ENCODE data around the gene ENTPD2.

ENTPD2 gene

DNA sequence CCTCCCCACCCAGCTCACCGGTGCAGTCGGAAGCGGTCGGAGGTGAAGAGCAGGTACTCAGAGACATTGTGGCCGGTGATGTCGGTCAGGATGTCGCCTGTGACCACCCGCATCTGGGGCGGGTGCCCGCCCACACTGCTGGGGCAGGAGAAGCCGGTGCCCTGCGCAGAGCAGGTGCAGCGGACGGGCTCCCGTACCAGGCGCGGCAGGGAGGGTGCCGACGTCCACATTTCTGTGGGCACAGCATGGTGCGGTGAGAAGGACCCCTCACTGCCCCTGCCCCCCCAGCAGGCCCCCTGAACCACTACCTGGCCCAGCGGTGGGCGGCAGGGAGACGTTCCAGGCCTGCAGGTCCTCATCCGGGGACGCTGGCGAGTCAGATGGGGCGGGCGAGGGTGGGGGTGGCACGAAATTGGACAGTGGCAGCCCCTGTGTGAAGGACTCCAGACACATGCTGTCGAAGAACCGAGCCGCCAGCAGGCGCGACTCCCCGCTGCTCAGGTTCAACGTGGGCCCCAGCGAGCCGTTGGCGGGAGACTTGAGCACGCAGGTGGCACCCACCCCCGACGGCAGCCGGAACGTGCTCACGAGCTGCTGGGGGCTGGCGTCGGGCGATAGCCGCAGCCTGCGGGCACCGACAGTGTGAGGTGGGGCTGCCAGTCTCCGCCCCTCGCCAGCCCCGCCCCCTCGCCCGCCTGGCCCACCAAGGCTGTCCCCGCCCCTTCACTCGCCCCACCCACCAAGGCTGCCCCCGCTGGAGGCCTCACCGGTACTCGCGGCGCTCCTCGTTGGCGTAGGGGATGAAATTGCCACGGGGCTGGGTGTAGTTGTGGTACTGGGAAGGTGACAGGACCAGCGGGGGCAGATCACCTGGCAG is 40.9 kb downstream of the ENTPD2 start:
- POLR2A ChIA-PET: no interaction called here
- H3K36me3 ChIP-seq (ENCODE audit: control insufficient read depth in 2 of 2, insufficient read depth in 1 of 2, low read length in 2 of 2): peaks cover 0 to 57% of the 10 kb centered on the region in 2 experiments; a peak in 1 of 3 replicates
- no peak overlapping the region for H3K27ac ChIP-seq (ENCODE audit: extremely low read depth, low read depth, low read length)
- no peaks in the 10 kb centered on the region for H3K4me1 ChIP-seq (ENCODE audit: control insufficient read depth, insufficient read depth, low read length)
- H3K9me3 ChIP-seq (ENCODE audit: control insufficient read depth, insufficient read depth, low read depth, low read length): no peaks in the 10 kb centered on the region
- CTCF ChIA-PET: no interaction called here
- TF ChIP-seq ZNF248 (tag by site-specific recombination; IDR thresholded peaks at IDR 0.05) (no peak), ZNF366 (tag by site-specific recombination; conservative IDR thresholded peaks at IDR 0.05) (no peak), ZBTB1 (tag by site-specific recombination; IDR thresholded peaks at IDR 0.05) (no peak), ZNF660 (tag by site-specific recombination; IDR thresholded peaks at IDR 0.05) (no peak), EGR2 (tag by site-specific recombination; IDR thresholded peaks at IDR 0.05; ENCODE audit: low read depth) (0 out of 2 replicates have a peak, but pooled peaks have one; percentile 11), ZNF211 (tag by site-specific recombination; IDR thresholded peaks at IDR 0.05; ENCODE audit: low read depth) (no peak), ZNF585B (tag by site-specific recombination; IDR thresholded peaks at IDR 0.05) (no peak)
- TF ChIP-seq, protein P1, sequence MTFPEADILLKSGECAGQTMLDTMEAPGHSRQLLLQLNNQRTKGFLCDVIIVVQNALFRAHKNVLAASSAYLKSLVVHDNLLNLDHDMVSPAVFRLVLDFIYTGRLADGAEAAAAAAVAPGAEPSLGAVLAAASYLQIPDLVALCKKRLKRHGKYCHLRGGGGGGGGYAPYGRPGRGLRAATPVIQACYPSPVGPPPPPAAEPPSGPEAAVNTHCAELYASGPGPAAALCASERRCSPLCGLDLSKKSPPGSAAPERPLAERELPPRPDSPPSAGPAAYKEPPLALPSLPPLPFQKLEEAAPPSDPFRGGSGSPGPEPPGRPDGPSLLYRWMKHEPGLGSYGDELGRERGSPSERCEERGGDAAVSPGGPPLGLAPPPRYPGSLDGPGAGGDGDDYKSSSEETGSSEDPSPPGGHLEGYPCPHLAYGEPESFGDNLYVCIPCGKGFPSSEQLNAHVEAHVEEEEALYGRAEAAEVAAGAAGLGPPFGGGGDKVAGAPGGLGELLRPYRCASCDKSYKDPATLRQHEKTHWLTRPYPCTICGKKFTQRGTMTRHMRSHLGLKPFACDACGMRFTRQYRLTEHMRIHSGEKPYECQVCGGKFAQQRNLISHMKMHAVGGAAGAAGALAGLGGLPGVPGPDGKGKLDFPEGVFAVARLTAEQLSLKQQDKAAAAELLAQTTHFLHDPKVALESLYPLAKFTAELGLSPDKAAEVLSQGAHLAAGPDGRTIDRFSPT (tag by site-specific recombination; IDR thresholded peaks at IDR 0.05): peak; percentile 43; the same call in 1 of the 2 replicates
- no peak overlapping the region for H3K4me3 ChIP-seq (ENCODE audit: low read depth, low read length)

DNA sequence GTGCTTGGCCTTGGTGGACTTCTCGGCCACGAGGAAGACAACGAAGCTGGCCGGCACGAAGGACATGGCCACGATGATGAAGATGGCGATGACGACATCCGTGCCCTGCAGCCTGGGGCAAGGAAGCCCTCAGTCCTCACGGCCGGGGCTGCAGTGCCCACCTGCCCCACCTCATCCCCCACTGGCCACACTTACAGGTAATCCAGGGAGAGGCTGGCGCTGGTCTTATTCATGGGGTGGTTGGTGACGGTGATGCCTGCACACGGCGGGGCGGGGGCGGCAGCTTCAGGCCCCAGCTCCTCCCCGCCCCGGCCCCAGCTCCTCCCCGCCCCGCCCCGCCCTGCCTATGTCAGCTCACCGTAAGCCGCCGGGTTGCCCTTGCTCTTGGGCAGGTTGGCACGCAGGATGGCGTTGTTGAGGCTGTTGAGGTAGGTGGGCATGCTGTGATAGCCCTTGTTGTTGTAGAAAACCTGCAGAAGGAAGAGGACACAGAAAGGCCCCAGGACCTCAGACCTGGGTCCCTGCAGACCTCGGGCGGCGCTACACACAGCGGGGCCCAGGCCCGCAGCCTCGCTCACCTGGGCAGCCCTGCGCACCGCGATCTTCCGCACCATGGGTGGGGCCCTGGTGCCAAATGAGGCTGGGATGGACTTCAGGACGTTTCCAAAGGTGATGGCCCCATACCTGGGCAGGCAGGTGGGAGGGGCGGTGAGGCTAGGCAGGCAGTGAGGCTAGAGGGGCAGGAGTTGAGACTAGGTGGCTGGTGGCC is 41.8 kb downstream of the ENTPD2 start:
- peak; percentile 52; the same call in 1 of the 2 replicates for TF ChIP-seq KLF1 (tag by site-specific recombination; IDR thresholded peaks at IDR 0.05)
- no peak for TF ChIP-seq GLI2 (tag by site-specific recombination; IDR thresholded peaks at IDR 0.05; ENCODE audit: borderline replicate concordance, low read depth)
- TF ChIP-seq, protein P2, sequence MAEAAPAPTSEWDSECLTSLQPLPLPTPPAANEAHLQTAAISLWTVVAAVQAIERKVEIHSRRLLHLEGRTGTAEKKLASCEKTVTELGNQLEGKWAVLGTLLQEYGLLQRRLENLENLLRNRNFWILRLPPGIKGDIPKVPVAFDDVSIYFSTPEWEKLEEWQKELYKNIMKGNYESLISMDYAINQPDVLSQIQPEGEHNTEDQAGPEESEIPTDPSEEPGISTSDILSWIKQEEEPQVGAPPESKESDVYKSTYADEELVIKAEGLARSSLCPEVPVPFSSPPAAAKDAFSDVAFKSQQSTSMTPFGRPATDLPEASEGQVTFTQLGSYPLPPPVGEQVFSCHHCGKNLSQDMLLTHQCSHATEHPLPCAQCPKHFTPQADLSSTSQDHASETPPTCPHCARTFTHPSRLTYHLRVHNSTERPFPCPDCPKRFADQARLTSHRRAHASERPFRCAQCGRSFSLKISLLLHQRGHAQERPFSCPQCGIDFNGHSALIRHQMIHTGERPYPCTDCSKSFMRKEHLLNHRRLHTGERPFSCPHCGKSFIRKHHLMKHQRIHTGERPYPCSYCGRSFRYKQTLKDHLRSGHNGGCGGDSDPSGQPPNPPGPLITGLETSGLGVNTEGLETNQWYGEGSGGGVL (tag by site-specific recombination; IDR thresholded peaks at IDR 0.05): no peak
- TF ChIP-seq KLF9 (tag by site-specific recombination; IDR thresholded peaks at IDR 0.05; ENCODE audit: low read depth): no peak
- Histone ChIP-seq H3K27ac (ENCODE audit: extremely low read depth, low read depth, low read length) (no peak overlapping the region), H3K9me3 (ENCODE audit: control insufficient read depth, insufficient read depth, low read depth, low read length) (no peaks in the 10 kb centered on the region), H3K4me3 (ENCODE audit: low read depth, low read length) (no peak overlapping the region), H3K4me1 (ENCODE audit: control insufficient read depth, insufficient read depth, low read length) (peaks cover 3% of the 10 kb centered on the region; the same call in 1 of the 2 replicates), H3K36me3 (ENCODE audit: control insufficient read depth in 2 of 2, insufficient read depth in 1 of 2, low read length in 2 of 2) (peaks cover 0 to 48% of the 10 kb centered on the region in 2 experiments; a peak in 1 of 3 replicates)
- ChIA-PET CTCF (no interaction called here), POLR2A (interaction anchor here (1.0 kb wide), 1 partner anchor 16 kb away, joined by 4 read pairs; the partner anchor contains the start of gene CLIC3)

DNA sequence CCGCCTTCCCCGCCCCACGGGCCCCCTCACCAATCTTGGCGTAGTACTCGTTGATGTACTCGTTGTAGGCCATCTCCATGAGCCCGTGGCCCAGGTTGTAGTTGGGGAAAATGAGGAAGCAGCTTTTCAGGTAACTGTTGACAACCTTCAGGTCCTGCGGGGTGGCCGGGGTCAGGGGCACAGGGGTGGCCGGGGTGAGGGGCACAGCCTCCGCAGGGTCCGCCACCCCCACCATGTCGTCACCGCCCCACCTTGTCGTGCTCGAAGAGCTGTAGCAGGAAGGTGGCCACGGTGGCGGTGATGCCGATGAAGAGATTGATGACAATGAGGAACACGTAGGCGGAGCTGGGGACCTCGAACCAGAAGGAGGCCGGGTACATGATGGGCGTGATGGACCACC is 42.7 kb downstream of the ENTPD2 start:
- Histone ChIP-seq H3K4me1 (ENCODE audit: control insufficient read depth, insufficient read depth, low read length) (peaks cover 3% of the 10 kb centered on the region; the same call in 1 of the 2 replicates), H3K4me3 (ENCODE audit: low read depth, low read length) (no peak overlapping the region), H3K9me3 (ENCODE audit: control insufficient read depth, insufficient read depth, low read depth, low read length) (no peaks in the 10 kb centered on the region), H3K36me3 (ENCODE audit: control insufficient read depth in 2 of 2, insufficient read depth in 1 of 2, low read length in 2 of 2) (peaks cover 0 to 39% of the 10 kb centered on the region in 2 experiments; a peak in 1 of 3 replicates), H3K27ac (ENCODE audit: extremely low read depth, low read depth, low read length) (no peak overlapping the region)
- ChIA-PET POLR2A (interaction anchor here (1.0 kb wide), 1 partner anchor 15 kb away, joined by 4 read pairs; the partner anchor contains the start of gene CLIC3), CTCF (interaction anchor here (0.7 kb wide), 1 partner anchor 63 kb away, joined by 3 read pairs; no protein-coding TSS in a partner anchor)
- TF ChIP-seq ZNF112 (tag by site-specific recombination; IDR thresholded peaks at IDR 0.05) (no peak), ZXDB (tag by site-specific recombination; IDR thresholded peaks at IDR 0.05) (no peak), RBAK (tag by site-specific recombination; IDR thresholded peaks at IDR 0.05) (no peak), ZSCAN23 (tag by site-specific recombination; IDR thresholded peaks at IDR 0.05) (no peak), YY2 (tag by site-specific recombination; IDR thresholded peaks at IDR 0.05) (no peak), ZNF311 (tag by site-specific recombination; IDR thresholded peaks at IDR 0.05; ENCODE audit: borderline replicate concordance) (no peak)
- TF ChIP-seq, protein P3, sequence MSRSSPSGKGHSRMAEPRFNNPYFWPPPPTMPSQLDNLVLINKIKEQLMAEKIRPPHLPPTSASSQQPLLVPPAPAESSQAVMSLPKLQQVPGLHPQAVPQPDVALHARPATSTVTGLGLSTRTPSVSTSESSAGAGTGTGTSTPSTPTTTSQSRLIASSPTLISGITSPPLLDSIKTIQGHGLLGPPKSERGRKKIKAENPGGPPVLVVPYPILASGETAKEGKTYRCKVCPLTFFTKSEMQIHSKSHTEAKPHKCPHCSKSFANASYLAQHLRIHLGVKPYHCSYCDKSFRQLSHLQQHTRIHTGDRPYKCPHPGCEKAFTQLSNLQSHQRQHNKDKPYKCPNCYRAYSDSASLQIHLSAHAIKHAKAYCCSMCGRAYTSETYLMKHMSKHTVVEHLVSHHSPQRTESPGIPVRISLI (tag by site-specific recombination; IDR thresholded peaks at IDR 0.05): no peak
- TF ChIP-seq, protein P4, sequence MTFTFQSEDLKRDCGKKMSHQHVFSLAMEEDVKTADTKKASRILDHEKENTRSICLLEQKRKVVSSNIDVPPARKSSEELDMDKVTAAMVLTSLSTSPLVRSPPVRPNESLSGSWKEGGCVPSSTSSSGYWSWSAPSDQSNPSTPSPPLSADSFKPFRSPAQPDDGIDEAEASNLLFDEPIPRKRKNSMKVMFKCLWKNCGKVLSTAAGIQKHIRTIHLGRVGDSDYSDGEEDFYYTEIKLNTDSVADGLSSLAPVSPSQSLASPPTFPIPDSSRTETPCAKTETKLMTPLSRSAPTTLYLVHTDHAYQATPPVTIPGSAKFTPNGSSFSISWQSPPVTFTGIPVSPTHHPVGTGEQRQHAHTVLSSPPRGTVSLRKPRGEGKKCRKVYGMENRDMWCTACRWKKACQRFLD (tag by site-specific recombination; IDR thresholded peaks at IDR 0.05): no peak
- TF ChIP-seq, protein P5, sequence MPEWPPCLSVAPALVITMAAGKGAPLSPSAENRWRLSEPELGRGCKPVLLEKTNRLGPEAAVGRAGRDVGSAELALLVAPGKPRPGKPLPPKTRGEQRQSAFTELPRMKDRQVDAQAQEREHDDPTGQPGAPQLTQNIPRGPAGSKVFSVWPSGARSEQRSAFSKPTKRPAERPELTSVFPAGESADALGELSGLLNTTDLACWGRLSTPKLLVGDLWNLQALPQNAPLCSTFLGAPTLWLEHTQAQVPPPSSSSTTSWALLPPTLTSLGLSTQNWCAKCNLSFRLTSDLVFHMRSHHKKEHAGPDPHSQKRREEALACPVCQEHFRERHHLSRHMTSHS (tag by site-specific recombination; IDR thresholded peaks at IDR 0.05): no peak
